NCI-H128 (cell line): Measurements from ENCODE around the gene KDM3B.
"Not testable (repeated sequence)": the region's sequence is repeated elsewhere in the genome, so short reads cannot be mapped to it uniquely, and the experiment has no call there.

Experiments
- DNase-seq: peaks from one replicate; lab custom pipeline; 2025; ENCODE audit not compliant: unreplicated experiment; lab: John Stamatoyannopoulos, UW

The KDM3B gene

GRCh38 chr5:138391859-138392386 lies 39.4 kb downstream of the KDM3B start:
- no peak for DNase-seq

GRCh38 chr5:138402640-138403039 lies 50.2 kb downstream of the KDM3B start:
- no peak for DNase-seq

- DNase-seq = no peak
Observed at GRCh38 chr5:138408023-138408422, 55.5 kb downstream of the KDM3B start.

- DNase-seq = not testable (repeated sequence)
Observed at GRCh38 chr5:138410996-138411640, 58.6 kb downstream of the KDM3B start.

GRCh38 chr5:138418444-138418843 lies 66.0 kb downstream of the KDM3B start:
- no peak for DNase-seq

- DNase-seq = no peak
Observed at GRCh38 chr5:138425079-138425478, 72.6 kb downstream of the KDM3B start.

GRCh38 chr5:138435943-138436342 lies 83.5 kb downstream of the KDM3B start:
- DNase-seq = no peak

- DNase-seq = no peak
Observed at GRCh38 chr5:138438003-138438723, 85.7 kb downstream of the KDM3B start.

- no peak for DNase-seq
Observed at GRCh38 chr5:138438724-138439476, 86.4 kb downstream of the KDM3B start, which contains the start of gene REEP2. REEP2 (plus strand) TSS chr5:138439057; CDS start chr5:138439209, 152 bp downstream.

GRCh38 chr5:138439477-138440158 lies 87.1 kb downstream of the KDM3B start:
- DNase-seq = no peak

GRCh38 chr5:138440159-138441073 lies 87.9 kb downstream of the KDM3B start:
- DNase-seq = no peak

- no peak for DNase-seq
Observed at GRCh38 chr5:138441221-138441620, 88.7 kb downstream of the KDM3B start.

GRCh38 chr5:138444078-138444773 lies 91.7 kb downstream of the KDM3B start:
- DNase-seq = no peak

GRCh38 chr5:138444774-138445546 lies 92.5 kb downstream of the KDM3B start:
- DNase-seq = no peak

- no peak for DNase-seq
Observed at GRCh38 chr5:138445547-138446271, 93.2 kb downstream of the KDM3B start.

- no peak for DNase-seq
Observed at GRCh38 chr5:138448070-138448469, 95.6 kb downstream of the KDM3B start.

- DNase-seq = peak; percentile 58
Observed at GRCh38 chr5:138448481-138449398, 96.3 kb downstream of the KDM3B start.
